Fibroblast of skin of right quadriceps (primary cell): ENCODE measurements around the gene RAD51B.
"Not testable (repeated sequence)": the region's sequence is repeated elsewhere in the genome, so short reads cannot be mapped to it uniquely, and the experiment has no call there.

ENCODE experiments used
- DNase-seq: peaks from one replicate; pipeline ENCODE4 v3.0.0-alpha.2; 2013

Gene RAD51B

DNA sequence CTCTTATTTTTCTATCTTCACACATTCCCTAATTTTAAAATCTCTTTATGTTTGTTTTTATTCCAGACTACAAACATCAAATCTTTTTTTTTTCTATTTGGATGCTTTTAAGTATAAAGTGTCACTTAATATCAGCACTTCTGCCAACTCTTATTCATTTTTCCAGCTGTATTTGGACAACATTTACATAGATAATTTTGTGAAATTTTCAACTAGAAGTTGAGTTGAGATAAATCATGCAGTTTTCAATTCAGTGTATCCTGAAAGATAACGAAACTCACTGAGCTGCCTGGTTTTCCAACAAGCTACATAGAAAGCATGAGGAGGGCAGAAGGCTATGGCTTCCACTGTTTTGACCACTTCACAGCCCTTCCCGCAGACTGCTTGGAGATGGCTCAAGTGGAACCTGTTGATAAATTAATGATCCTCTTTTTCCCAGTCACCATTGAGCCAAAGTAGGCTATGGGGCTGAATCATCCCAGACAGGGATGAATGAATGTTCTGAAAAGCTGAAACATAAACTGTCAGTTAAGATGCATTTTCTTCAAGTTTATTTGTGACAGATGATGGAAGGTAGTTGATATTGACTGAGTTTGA is 213.9 kb downstream of the RAD51B start:
- DNase-seq, result no peak

DNA sequence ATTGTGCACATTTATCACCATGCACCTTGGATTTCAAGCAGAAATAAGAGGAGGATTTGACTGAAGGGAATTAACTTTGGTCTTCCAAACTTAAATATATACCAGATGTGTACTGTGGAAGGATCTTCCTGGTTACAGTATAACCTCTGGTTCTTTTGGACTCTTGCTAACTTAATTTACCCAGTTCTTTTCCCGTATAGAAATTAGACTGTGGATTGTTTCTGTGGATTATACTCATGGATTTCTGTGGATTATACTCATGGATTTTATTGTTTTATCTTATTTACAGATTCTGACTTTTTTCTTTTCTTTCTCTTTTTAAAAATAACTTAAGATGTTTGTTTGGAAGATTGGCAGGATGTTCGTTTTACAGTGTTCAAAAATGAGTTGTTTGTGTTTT is 215.3 kb downstream of the RAD51B start:
- DNase-seq, result no peak

- DNase-seq, result no peak
Measured at GRCh38 chr14:68036202-68036601, 216.6 kb downstream of the RAD51B start.

DNA sequence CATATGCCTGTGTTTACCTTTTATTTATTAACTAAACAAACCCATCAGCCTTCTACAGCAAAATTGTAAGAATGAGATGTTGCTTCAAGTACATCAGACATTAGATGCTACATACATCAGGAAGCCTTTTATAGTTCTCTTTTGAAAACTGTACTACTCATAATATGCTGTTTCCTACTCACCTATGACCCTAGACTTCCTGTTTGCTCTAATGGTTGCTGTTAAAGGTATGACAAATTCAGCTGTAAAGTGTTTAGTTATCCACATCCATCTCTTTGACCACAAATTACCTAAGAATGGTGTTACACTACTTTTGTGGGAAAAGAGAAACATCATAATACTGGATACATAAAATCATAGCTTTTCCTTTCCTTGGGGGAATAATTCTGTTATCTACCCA is 220.0 kb downstream of the RAD51B start:
- DNase-seq, result no peak

- DNase-seq, result no peak
Measured at GRCh38 chr14:68040633-68041369, 221.2 kb downstream of the RAD51B start.

DNA sequence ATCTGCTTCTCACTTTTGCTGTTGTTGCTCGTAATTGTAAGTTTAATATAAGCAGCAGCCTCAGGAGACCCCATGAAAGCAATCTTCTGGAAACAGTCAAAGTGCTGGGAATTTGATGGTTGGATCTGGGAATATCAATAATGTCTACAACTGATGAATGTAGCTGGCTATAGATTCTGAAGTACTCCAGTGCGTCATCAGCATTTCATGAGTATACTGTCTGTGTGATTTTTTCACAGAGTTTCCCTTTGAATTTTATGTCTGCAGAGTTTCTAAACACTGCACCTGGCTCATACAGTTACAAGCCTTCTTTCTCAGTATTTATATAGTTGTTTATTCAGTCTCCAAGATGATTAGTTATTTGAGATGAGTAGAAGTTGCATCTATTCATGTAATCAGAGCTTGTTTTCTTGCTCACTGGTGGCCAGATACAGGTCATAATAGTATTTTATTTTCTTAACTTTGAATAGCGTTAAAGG is 222.3 kb downstream of the RAD51B start:
- no peak for DNase-seq

DNA sequence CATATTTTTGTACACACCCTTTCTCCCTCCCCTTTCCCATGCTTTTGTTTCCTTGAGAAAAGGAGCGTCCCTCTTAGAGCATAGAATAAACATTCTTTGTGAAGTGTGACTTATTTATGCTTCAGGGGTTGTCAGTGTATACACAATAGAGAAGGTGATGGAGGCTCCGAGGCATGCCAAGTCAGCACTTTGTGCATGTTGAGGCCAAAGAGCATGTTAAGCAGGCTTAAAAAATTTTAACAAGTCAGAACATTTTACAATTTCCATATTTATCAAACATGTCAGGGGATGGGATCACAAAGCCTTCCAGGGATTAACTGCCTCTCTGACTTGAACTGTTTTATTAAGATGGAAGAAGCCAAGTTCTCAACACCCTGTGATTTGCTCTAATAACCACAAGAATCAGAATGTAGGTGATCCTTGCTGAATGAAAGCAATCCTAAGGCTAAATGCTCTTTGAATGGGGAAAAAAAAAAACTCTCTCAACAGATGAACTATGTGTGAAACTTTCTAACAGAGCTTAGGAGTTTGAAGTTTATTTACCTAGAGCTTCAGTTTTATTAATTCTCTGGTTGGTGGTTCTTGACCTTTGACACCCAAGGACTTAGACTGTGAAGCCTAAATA is 223.1 kb downstream of the RAD51B start:
- DNase-seq, result no peak

DNA sequence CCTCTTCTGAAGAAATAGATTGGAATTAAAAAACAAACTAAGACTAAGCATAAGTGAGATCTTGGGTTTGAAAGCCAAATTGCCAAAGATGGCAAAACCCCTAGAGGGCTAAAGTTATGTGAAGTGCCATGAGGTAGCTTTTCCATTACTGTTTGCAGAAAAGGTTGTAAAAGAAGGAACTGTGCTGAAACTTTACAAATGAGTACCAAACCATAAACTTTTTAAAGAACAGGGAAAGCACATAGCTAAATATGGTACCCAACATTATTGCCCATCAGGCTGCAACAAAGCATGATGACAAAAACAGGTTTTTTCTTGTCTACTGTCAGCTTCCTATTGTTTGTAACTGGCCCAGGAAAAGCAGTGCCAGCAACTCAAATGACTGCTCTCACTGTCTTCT is 224.2 kb downstream of the RAD51B start:
- DNase-seq, result no peak

- DNase-seq, result peak; percentile 60
Measured at GRCh38 chr14:68047906-68048305, 228.3 kb downstream of the RAD51B start.

- DNase-seq, result not testable (repeated sequence)
Measured at GRCh38 chr14:68048815-68049214, 229.2 kb downstream of the RAD51B start.

GRCh38 chr14:68050177-68050576 is 230.6 kb downstream of the RAD51B start:
- no peak for DNase-seq

GRCh38 chr14:68051146-68051545 is 231.6 kb downstream of the RAD51B start:
- DNase-seq, result no peak

DNA sequence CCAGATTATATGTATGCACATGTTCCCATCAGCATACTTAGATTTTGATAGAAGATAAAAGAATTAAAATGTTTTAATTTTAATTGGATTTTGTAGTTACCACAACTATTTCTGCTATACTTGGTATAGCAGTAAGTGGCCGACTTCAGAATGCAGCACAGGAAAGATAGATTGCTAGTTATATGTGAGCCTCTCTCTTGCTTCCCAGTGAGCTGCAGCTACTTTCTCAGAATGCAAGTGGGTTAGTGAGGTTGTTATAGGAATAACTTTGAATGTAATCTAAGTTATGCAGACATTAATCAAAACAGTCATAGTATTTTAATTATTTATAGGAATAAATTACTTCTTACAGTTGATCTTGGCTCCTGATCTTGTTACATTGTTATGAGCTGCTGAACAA is 240.6 kb downstream of the RAD51B start:
- no peak for DNase-seq

- DNase-seq, result no peak
Measured at GRCh38 chr14:68062651-68063050, 243.1 kb downstream of the RAD51B start.

DNA sequence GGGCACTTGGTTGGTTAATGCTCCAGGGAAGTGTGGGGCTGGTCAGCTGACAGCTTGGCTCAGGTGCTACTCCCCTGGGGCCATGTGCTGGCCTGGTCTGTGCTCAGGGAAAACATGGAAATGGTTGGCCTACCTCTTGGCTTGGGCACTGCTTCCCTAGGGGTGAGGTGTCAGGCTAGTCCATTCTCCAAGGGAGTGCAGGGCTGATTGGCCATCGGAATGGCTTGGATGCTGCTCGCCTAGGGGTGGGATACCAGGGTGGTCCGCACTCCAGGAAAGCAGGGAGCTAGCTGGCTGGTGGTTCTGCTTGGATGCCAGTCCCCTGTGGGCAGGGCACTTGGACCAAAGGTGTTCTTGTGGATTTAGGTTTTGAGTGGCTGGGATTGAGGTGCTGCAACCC is 245.7 kb downstream of the RAD51B start:
- no peak for DNase-seq

DNA sequence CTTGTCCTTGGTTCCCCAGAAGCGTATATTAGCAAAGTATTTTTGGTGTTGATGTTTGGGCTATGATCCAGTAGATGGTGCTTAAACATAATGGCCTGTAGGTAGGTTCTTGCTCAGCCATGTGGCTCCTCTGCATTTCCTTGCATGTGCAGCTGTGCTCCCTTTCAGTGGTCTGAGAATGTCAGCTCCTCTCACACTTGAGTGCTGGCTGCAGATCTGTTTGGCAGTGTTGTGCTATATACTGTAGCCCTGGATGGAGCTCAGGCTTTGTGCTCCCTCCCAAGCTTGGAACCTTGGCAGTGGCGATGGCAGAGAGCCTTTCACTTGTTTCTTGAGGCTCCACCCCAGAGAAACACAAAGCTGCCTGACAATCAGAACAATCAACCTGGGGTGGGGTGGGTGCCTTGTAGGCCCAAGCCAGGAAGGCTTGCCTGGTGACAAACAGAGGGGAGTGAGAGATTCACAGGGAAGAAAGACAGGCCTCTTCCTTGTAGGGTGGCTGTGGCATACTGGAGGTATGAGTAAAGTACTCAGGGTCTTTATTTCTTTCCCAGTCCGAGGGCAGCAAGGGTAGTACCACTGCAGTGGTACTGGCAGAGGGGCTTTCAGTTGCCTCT is 255.3 kb downstream of the RAD51B start:
- no peak for DNase-seq

DNA sequence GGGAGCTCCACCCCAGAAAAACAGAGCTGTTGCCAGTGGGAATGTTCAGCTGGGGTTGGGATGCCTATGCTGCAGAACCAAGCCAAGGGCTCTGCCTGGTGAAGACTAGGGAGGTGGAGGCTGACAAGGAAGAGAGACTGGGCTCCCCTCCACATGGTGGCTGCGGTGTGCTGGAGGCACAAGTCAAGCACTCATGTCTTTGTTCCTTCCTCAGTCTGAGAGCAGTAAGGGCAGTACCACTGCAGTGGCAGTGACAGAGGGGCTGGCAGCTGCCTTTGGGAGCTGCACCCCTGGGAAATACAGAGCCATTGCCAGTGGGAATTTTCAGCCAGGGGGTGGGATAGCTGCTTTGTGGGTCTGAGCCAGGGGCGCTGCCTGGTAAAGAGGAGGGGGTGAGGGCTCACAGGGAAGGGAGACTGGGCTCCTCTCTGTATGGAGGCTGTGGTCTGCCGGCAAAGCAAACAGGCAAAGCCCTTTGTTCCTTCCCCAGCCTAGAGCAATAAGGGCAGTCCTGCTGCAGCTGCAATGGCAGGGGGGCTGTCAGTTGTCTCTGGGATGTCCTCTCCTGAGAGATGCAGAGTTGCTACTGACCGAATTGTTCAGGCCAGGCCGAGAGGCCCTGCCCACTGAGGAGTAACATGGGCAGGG is 255.9 kb downstream of the RAD51B start:
- no peak for DNase-seq

DNA sequence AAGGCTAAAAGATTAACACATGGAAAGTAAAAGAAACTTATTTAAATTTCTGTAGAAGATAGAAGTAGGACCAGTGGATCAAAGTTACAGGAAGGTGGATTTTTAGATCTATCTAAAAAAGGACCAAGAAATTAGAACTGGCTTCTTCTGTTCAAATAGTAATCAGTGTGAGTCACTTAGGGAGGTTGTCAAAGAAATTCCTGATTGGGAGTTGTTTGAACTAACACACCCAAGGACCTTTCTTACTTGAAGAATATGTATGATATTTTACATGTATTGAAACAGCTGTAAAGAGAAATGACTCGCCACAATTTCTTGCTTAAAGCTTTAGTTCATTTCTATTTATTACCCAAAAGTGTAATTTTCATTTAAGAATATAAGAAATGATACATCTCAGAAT is 256.9 kb downstream of the RAD51B start:
- DNase-seq, result peak; percentile 30

DNA sequence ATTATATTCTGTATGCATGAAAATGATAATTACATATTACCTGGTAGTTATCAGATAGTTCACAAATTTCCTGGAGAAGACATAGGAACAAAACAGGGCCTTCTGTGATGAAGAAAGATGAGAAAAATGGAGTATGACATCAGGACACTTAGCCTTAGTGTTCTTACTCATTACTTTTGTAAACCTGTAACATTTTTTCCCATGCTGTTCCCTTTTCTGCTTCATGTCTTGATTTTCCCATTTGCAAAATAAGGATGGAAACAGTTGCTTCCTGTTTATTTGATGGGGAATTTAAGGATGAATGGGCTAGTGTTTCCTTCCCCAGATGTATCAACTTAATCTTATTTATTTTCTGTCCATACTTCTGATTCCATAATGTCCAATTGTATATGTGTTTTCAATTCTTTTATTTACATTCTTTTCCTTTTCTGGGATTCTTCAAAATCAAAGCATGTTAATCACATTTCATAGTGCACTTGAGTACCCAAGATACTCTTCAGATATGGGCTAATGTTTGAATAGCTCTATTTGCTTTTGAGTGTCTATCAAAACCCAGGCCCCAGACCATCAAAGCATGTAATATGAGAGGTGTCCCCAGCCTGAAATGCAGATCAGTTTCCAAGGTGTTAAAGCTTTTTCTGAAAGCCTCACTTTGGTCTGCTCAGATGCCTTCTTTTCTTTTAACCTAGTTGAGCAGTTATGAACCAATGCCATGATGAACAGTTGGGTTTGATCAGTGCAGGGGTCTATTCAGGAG is 260.5 kb downstream of the RAD51B start:
- DNase-seq, result no peak

DNA sequence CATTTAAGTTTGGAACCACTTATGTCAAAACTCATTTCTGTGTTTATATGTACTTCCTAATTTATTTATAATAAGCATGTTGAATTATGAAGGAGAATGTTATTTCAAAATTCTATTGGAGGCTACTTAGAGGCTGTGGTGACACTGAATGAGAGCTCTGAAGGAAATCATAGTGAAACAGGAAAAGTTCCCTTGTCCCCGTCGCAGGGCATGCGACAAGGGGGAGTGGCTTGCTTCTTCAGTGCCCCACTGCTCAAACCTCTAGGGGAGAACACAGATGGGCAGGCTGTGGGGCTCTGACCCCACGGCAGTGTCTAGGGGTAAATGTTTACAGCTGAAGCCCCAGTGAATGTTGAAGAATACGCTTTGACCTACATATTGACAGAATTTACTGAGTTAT is 261.9 kb downstream of the RAD51B start:
- no peak for DNase-seq

GRCh38 chr14:68082698-68083291 is 263.2 kb downstream of the RAD51B start:
- no peak for DNase-seq

DNA sequence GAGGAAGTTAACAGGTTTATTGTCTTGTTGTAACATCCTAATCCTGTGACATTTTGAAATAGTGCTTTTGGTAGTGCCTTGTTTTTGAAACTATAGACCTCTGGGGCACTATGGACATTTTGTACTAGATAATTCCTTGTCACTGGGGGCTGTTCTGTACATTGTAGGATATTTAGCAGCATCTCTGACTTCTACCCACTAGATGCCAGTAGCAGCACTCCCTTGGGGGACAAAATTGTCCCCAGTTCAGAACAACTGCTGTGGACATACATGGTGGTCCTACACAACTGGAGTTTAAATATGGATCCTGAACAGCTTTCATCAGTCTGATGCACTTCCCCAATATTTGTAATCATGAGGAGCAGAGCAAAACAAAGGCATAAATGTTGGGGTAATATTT is 264.7 kb downstream of the RAD51B start:
- peak; percentile 19 for DNase-seq
